HEK293 (cell line): Measurements from ENCODE around the gene MSANTD3.
"Not testable (repeated sequence)": the region's sequence is repeated elsewhere in the genome, so short reads cannot be mapped to it uniquely, and the experiment has no call there.

Experiments
- CTCF ChIA-PET: fragments of 350-600 bp; formaldehyde crosslinking; extraction: SDS; loops from one replicate; lab custom pipeline; 2021; ENCODE audit warnings: antibody characterized with exemption; lab: Yijun Ruan, JAX
- POLR2A ChIA-PET: fragments of 300-600 bp; formaldehyde crosslinking; extraction: SDS; loops from one replicate; lab custom pipeline; 2020; ENCODE audit warnings: antibody characterized with exemption, inconsistent platforms; lab: Yijun Ruan, JAX
- H3K27ac ChIP-seq: fragments of 200-500 bp; sonication (Bioruptor generic); 2 replicates; pipeline ENCODE4 v1.5.1; 2014; ENCODE audit warnings: low read depth, low read length, control low read depth, inconsistent platforms; ENCODE audit errors: extremely low read depth
- H3K36me3 ChIP-seq, 2 experiments: fragments of 200-500 bp in 1 of 2; sonication (Bioruptor generic) in 1 of 2; 1 replicate in 1 of 2; 2 replicates in 1 of 2; pipeline ENCODE4 v1.5.1; 2014 to 2017; ENCODE audit warnings: inconsistent platforms in 2 of 2, low read length in 2 of 2; ENCODE audit not compliant: control insufficient read depth in 2 of 2, insufficient read depth in 1 of 2
- H3K4me1 ChIP-seq: fragments of 200-500 bp; sonication (Bioruptor generic); 2 replicates; pipeline ENCODE4 v1.5.1; 2014; ENCODE audit warnings: mild to moderate bottlenecking, low read length, inconsistent platforms; ENCODE audit not compliant: control insufficient read depth, insufficient read depth
- H3K4me3 ChIP-seq: 2 replicates; pipeline ENCODE4 v1.5.1; 2011; ENCODE audit warnings: low read depth, mild to moderate bottlenecking, control low read depth, low read length, moderate library complexity
- H3K9me3 ChIP-seq: fragments of 200-500 bp; sonication (Bioruptor generic); 2 replicates; pipeline ENCODE4 v1.5.1; 2014; ENCODE audit warnings: low read depth, low read length, inconsistent platforms; ENCODE audit not compliant: control insufficient read depth, insufficient read depth
- AEBP2 ChIP-seq: fragments of 450-650 bp; formaldehyde crosslinking; IDR thresholded peaks from 2 replicates; pipeline ENCODE4 v1.5.1; 2016; ENCODE audit warnings: missing biosample characterization, missing genetic modification characterization, borderline replicate concordance
- GFI1B ChIP-seq: fragments of 450-650 bp; formaldehyde crosslinking; IDR thresholded peaks from 2 replicates; pipeline ENCODE4 v1.5.1; 2016; ENCODE audit warnings: missing biosample characterization, missing genetic modification characterization
- HOXD13 ChIP-seq: sonication (generic); formaldehyde crosslinking; IDR thresholded peaks from 2 replicates; pipeline ENCODE4 v1.8.0; 2022; ENCODE audit warnings: missing genetic modification reagents, borderline replicate concordance
- KLF9 ChIP-seq: fragments of 450-650 bp; formaldehyde crosslinking; IDR thresholded peaks from 2 replicates; pipeline ENCODE4 v1.5.1; 2016; ENCODE audit warnings: missing biosample characterization, missing genetic modification characterization, low read depth
- SALL2 ChIP-seq: fragments of 450-650 bp; formaldehyde crosslinking; IDR thresholded peaks from 2 replicates; pipeline ENCODE4 v1.5.0; 2017; ENCODE audit warnings: missing biosample characterization, mild to moderate bottlenecking, missing genetic modification characterization, borderline replicate concordance
- TCF7L2 ChIP-seq: IDR thresholded peaks from 2 replicates; pipeline ENCODE4 v1.6.1; 2011; ENCODE audit warnings: low read depth, mild to moderate bottlenecking, inconsistent platforms, low read length, moderate library complexity, borderline replicate concordance
- TSHZ1 ChIP-seq: fragments of 450-650 bp; formaldehyde crosslinking; IDR thresholded peaks from 2 replicates; pipeline ENCODE4 v1.5.1; 2016; ENCODE audit warnings: missing biosample characterization, missing genetic modification characterization, borderline replicate concordance
- ZBTB49 ChIP-seq: fragments of 450-650 bp; formaldehyde crosslinking; IDR thresholded peaks from 2 replicates; pipeline ENCODE4 v1.5.1; 2016; ENCODE audit warnings: missing biosample characterization, missing genetic modification characterization, low read depth
- ZBTB6 ChIP-seq: fragments of 450-650 bp; formaldehyde crosslinking; IDR thresholded peaks from 2 replicates; pipeline ENCODE4 v1.5.1; 2017; ENCODE audit warnings: missing biosample characterization, missing genetic modification characterization
- ZNF132 ChIP-seq: fragments of 450-650 bp; formaldehyde crosslinking; IDR thresholded peaks from 2 replicates; pipeline ENCODE4 v1.5.1; 2017; ENCODE audit warnings: missing biosample characterization, missing genetic modification characterization, borderline replicate concordance
- ZNF18 ChIP-seq: fragments of 450-650 bp; formaldehyde crosslinking; IDR thresholded peaks from 2 replicates; pipeline ENCODE4 v1.5.1; 2016; ENCODE audit warnings: missing biosample characterization, missing genetic modification characterization
- ZNF19 ChIP-seq: fragments of 450-650 bp; formaldehyde crosslinking; IDR thresholded peaks from 2 replicates; pipeline ENCODE4; 2016; ENCODE audit warnings: missing biosample characterization, missing genetic modification characterization, low read depth
- ZNF416 ChIP-seq: fragments of 450-650 bp; formaldehyde crosslinking; IDR thresholded peaks from 2 replicates; pipeline ENCODE4 v1.5.1; 2016; ENCODE audit warnings: missing biosample characterization, missing genetic modification characterization
- ZNF621 ChIP-seq: fragments of 450-650 bp; formaldehyde crosslinking; IDR thresholded peaks from 2 replicates; pipeline ENCODE4 v1.5.1; 2017; ENCODE audit warnings: missing biosample characterization, missing genetic modification characterization
- ZSCAN4 ChIP-seq: fragments of 450-650 bp; formaldehyde crosslinking; IDR thresholded peaks from 2 replicates; pipeline ENCODE4 v1.5.1; 2017; ENCODE audit warnings: missing biosample characterization, missing genetic modification characterization

The MSANTD3 gene

GRCh38 chr9:100379862-100380261, 47.1 kb upstream of the MSANTD3 start:
- ChIA-PET CTCF (no interaction called here), POLR2A (no interaction called here)
- Histone ChIP-seq H3K4me3 (no peak overlapping the region), H3K36me3 (no peaks in the 10 kb centered on the region), H3K27ac (no peak overlapping the region), H3K4me1 (no peaks in the 10 kb centered on the region), H3K9me3 (no peaks in the 10 kb centered on the region)
- TF ChIP-seq ZBTB49 (no peak), ZSCAN4 (tag by site-specific recombination) (0 out of 2 replicates have a peak, but pooled peaks have one; percentile 39)

- POLR2A ChIA-PET, result interaction anchor here (0.7 kb wide), 1 partner anchor 76 kb away, joined by 4 read pairs; no protein-coding TSS in a partner anchor
- not testable (repeated sequence) for H3K4me1 ChIP-seq
Observed at GRCh38 chr9:100392989-100393388, 34.0 kb upstream of the MSANTD3 start.

GRCh38 chr9:100394032-100394695, 32.8 kb upstream of the MSANTD3 start:
- no peaks in the 10 kb centered on the region for H3K9me3 ChIP-seq
- POLR2A ChIA-PET, result no interaction called here
- TF ChIP-seq AEBP2 (tag by site-specific recombination), result no peak
- no peak for TF ChIP-seq ZNF18
- TF ChIP-seq TCF7L2, result no peak
- no peak for TF ChIP-seq ZNF621 (tag by site-specific recombination)
- no peak for TF ChIP-seq GFI1B
- no peak for TF ChIP-seq ZSCAN4 (tag by site-specific recombination)
- no peak for TF ChIP-seq ZBTB6 (tag by site-specific recombination)
- no peak for TF ChIP-seq ZNF19 (tag by site-specific recombination)
- TF ChIP-seq TSHZ1 (tag by site-specific recombination), result no peak
- TF ChIP-seq HOXD13 (CRISPR knock-in tag), result no peak
- TF ChIP-seq SALL2 (tag by site-specific recombination), result no peak
- TF ChIP-seq KLF9, result no peak
- TF ChIP-seq ZNF416 (tag by site-specific recombination), result no peak
- no peak for TF ChIP-seq ZNF132 (tag by site-specific recombination)
- TF ChIP-seq, all 188 proteins: peak for 0
- no peaks in the 10 kb centered on the region for H3K4me1 ChIP-seq
- CTCF ChIA-PET, result no interaction called here
- no peak overlapping the region for H3K4me3 ChIP-seq
- H3K36me3 ChIP-seq, result no peaks in the 10 kb centered on the region
- H3K27ac ChIP-seq, result no peak overlapping the region

More at GRCh38 chr9:100392989-100393388, 34.0 kb upstream of the MSANTD3 start:
- H3K9me3 ChIP-seq, CTCF ChIA-PET, H3K4me3 ChIP-seq, H3K27ac ChIP-seq, H3K36me3 ChIP-seq: not testable (repeated sequence)
